DLD1 (cell line): Measurements from ENCODE around the gene IGFL3.
"Not testable (repeated sequence)": the region's sequence is repeated elsewhere in the genome, so short reads cannot be mapped to it uniquely, and the experiment has no call there.

Experiments
- in situ Hi-C: cut with HindIII; loops from 2 replicates; pipeline ENCODE4 v1.10.0; 2017; ENCODE audit warnings: low sequenced_read_pairs

Gene IGFL3

GRCh38 chr19:46124638-46125115 is at the start of gene IGFL3:
IGFL3 (minus strand) TSS chr19:46124688; CDS start chr19:46124649, 39 bp downstream.
- in situ Hi-C loops: no loop called here

- in situ Hi-C loops: no loop called here
These were observed 49.5 kb upstream of the IGFL3 start for GRCh38 chr19:46173886-46174480.

- in situ Hi-C loops: no loop called here
These were observed 38.2 kb upstream of the IGFL3 start for GRCh38 chr19:46162731-46163130.

- in situ Hi-C loops: not testable (repeated sequence)
These were observed 37.3 kb upstream of the IGFL3 start for GRCh38 chr19:46161642-46162257.

GRCh38 chr19:46160233-46160775 is 35.8 kb upstream of the IGFL3 start:
- in situ Hi-C loops: no loop called here

GRCh38 chr19:46159418-46160232 is 35.1 kb upstream of the IGFL3 start:
- in situ Hi-C loops: no loop called here

- in situ Hi-C loops: no loop called here
These were observed 30.7 kb upstream of the IGFL3 start for GRCh38 chr19:46155237-46155636.

GRCh38 chr19:46150606-46151005 is 26.1 kb upstream of the IGFL3 start:
- in situ Hi-C loops: no loop called here

GRCh38 chr19:46147791-46148288 is 23.4 kb upstream of the IGFL3 start, which contains the start of gene IGFL2:
IGFL2 (plus strand) TSS chr19:46148238; CDS start chr19:46148279, 41 bp downstream.
- in situ Hi-C loops: no loop called here

GRCh38 chr19:46147166-46147740 is 22.8 kb upstream of the IGFL3 start:
- in situ Hi-C loops: no loop called here

- in situ Hi-C loops: no loop called here
These were observed 20.3 kb upstream of the IGFL3 start for GRCh38 chr19:46144756-46145155.

- in situ Hi-C loops: no loop called here
These were observed 17.8 kb upstream of the IGFL3 start for GRCh38 chr19:46142294-46142693.

- in situ Hi-C loops: no loop called here
These were observed 16.9 kb upstream of the IGFL3 start for GRCh38 chr19:46141421-46141820.

GRCh38 chr19:46137915-46138473 is 13.5 kb upstream of the IGFL3 start:
- in situ Hi-C loops: no loop called here

- in situ Hi-C loops: no loop called here
These were observed 10.0 kb upstream of the IGFL3 start for GRCh38 chr19:46134527-46134926.

GRCh38 chr19:46133777-46134241 is 9.3 kb upstream of the IGFL3 start:
- in situ Hi-C loops: no loop called here

GRCh38 chr19:46133101-46133627 is 8.7 kb upstream of the IGFL3 start:
- in situ Hi-C loops: no loop called here

- in situ Hi-C loops: no loop called here
These were observed 8.1 kb upstream of the IGFL3 start for GRCh38 chr19:46132508-46133100.

- in situ Hi-C loops: no loop called here
These were observed 7.1 kb upstream of the IGFL3 start for GRCh38 chr19:46131485-46132143.
